Osteocyte (in vitro differentiated cells): ENCODE measurements around the gene SPAG16. TPM values are rescaled to one million over a fixed set of nuclear protein-coding genes. Genes with fewer than 3 reads are reported as not detected.

ENCODE experiments used
- DNase-seq: peaks from one replicate; pipeline ENCODE4 v3.0.0; 2021; ENCODE audit warnings: mixed read lengths; ENCODE audit not compliant: unreplicated experiment; ENCODE audit errors: extremely low spot score
- H3K27ac Mint-ChIP-seq: one replicate; pipeline ENCODE4 v1.8.0; 2021; ENCODE audit warnings: mild to moderate bottlenecking, mixed read lengths; ENCODE audit not compliant: unreplicated experiment
- H3K27me3 Mint-ChIP-seq: one replicate; pipeline ENCODE4 v1.8.0; 2021; ENCODE audit warnings: mixed read lengths; ENCODE audit not compliant: unreplicated experiment
- H3K36me3 Mint-ChIP-seq: one replicate; pipeline ENCODE4 v1.8.0; 2021; ENCODE audit warnings: mixed read lengths; ENCODE audit not compliant: unreplicated experiment
- H3K4me1 Mint-ChIP-seq: one replicate; pipeline ENCODE4 v1.8.0; 2021; ENCODE audit warnings: mixed read lengths; ENCODE audit not compliant: unreplicated experiment
- H3K4me3 Mint-ChIP-seq: one replicate; pipeline ENCODE4 v1.8.0; 2021; ENCODE audit warnings: mild to moderate bottlenecking, moderate library complexity, mixed read lengths; ENCODE audit not compliant: unreplicated experiment
- H3K9me3 Mint-ChIP-seq: one replicate; pipeline ENCODE4 v1.8.0; 2021; ENCODE audit warnings: mixed read lengths; ENCODE audit not compliant: unreplicated experiment
- CTCF ChIP-seq: fragments of 200-600 bp; sonication (generic); IDR thresholded peaks from 2 replicates; pipeline ENCODE4 v1.5.0; 2021; ENCODE audit warnings: antibody characterized with exemption, mild to moderate bottlenecking, moderate library complexity
- total RNA-seq: library from RNA; stranded (reverse); gene quantifications from 2 replicates; pipeline ENCODE4 v1.2.1, GENCODE V29; 2021

Gene SPAG16
- total RNA-seq, 1 donor from 2014 or later, result 20.7 TPM

GRCh38 chr2:214185546-214185945, 901.3 kb downstream of the SPAG16 start:
- Mint-ChIP-seq H3K9me3 (no peaks in the 10 kb centered on the region), H3K27me3 (no peaks in the 10 kb centered on the region), H3K27ac (no peak overlapping the region), H3K36me3 (no peaks in the 10 kb centered on the region), H3K4me3 (no peak overlapping the region), H3K4me1 (no peaks in the 10 kb centered on the region)
- no peak for TF ChIP-seq CTCF
- DNase-seq, result no peak

GRCh38 chr2:214192711-214193110, 908.4 kb downstream of the SPAG16 start:
- DNase-seq, result no peak
- TF ChIP-seq CTCF, result no peak
- Mint-ChIP-seq H3K4me3 (no peak overlapping the region), H3K27me3 (no peaks in the 10 kb centered on the region), H3K9me3 (no peaks in the 10 kb centered on the region), H3K4me1 (peaks cover 32% of the 10 kb centered on the region), H3K27ac (no peak overlapping the region), H3K36me3 (no peaks in the 10 kb centered on the region)

GRCh38 chr2:214193943-214194342, 909.7 kb downstream of the SPAG16 start:
- Mint-ChIP-seq H3K27me3 (no peaks in the 10 kb centered on the region), H3K4me1 (peaks cover 32% of the 10 kb centered on the region)

GRCh38 chr2:214196260-214196659, 912.0 kb downstream of the SPAG16 start:
- Mint-ChIP-seq H3K4me1 (peaks cover 35% of the 10 kb centered on the region), H3K36me3 (no peaks in the 10 kb centered on the region), H3K27ac (no peak overlapping the region), H3K4me3 (no peak overlapping the region), H3K27me3 (no peaks in the 10 kb centered on the region), H3K9me3 (no peaks in the 10 kb centered on the region)
- no peak for TF ChIP-seq CTCF
- DNase-seq, result no peak

More at GRCh38 chr2:214193943-214194342, 909.7 kb downstream of the SPAG16 start:
- Mint-ChIP-seq H3K36me3 (no peaks in the 10 kb centered on the region), H3K4me3 (no peak overlapping the region), H3K9me3 (no peaks in the 10 kb centered on the region), H3K27ac (peak overlapping the region; percentile 52)
- peak; percentile 38 for TF ChIP-seq CTCF
- DNase-seq, result no peak

GRCh38 chr2:214201892-214202291, 917.6 kb downstream of the SPAG16 start:
- peaks cover 4% of the 10 kb centered on the region for H3K4me1 Mint-ChIP-seq
- peaks cover 4% of the 10 kb centered on the region for H3K9me3 Mint-ChIP-seq
- no peak overlapping the region for H3K4me3 Mint-ChIP-seq
- no peaks in the 10 kb centered on the region for H3K27me3 Mint-ChIP-seq
- no peaks in the 10 kb centered on the region for H3K36me3 Mint-ChIP-seq
- H3K27ac Mint-ChIP-seq, result no peak overlapping the region
- TF ChIP-seq CTCF, result no peak
- no peak for DNase-seq
